ENCODE results near the gene PLA2G4E. TPM values are rescaled to one million over a fixed set of nuclear protein-coding genes. Genes with fewer than 3 reads are reported as not detected.

PLA2G4E gene
- total RNA-seq, 4 donors from 2014 or later = not detected

- H3K4me1 ChIP-seq = peaks cover 17 to 41% of the 10 kb centered on the region in 2 donors
- peak overlapping the region in 2 of 3 donors; percentile 78 for H3K27ac ChIP-seq
Measured at GRCh38 chr15:41950489-41950888, 70.4 kb downstream of the PLA2G4E start.

GRCh38 chr15:41950127-41950483 is 70.7 kb downstream of the PLA2G4E start:
- peak overlapping the region; percentile 57 to 78 (median 78) for H3K27ac ChIP-seq
- intact Hi-C loops (cut with DNase I) = no loop called here

More at GRCh38 chr15:41950489-41950888, 70.4 kb downstream of the PLA2G4E start:
- Histone ChIP-seq H3K36me3 (peaks cover 6 to 9% of the 10 kb centered on the region in 2 donors), H3K9me3 (no peaks in the 10 kb centered on the region), H3K4me3 (replicated peaks in 1 of 3) (no peak overlapping the region), H3K27me3 (no peaks in the 10 kb centered on the region)
- peak in 1 of 2 donors; percentile 22 for DNase-seq
- intact Hi-C loops (cut with DNase I) = no loop called here
- TF ChIP-seq CTCF (IDR thresholded peaks at IDR 0.05) (no peak), POLR2A (IDR thresholded peaks at IDR 0.05) (no peak)
- 61 to 64% methylated on average over 5 of the region's 5 CpGs for WGBS, 2 donors

GRCh38 chr15:41949401-41950126 is 71.3 kb downstream of the PLA2G4E start:
- Histone ChIP-seq H3K36me3 (peaks cover 6 to 9% of the 10 kb centered on the region in 2 donors), H3K9me3 (no peaks in the 10 kb centered on the region), H3K4me1 (peaks cover 18 to 44% of the 10 kb centered on the region in 2 donors), H3K4me3 (replicated peaks in 1 of 3) (no peak overlapping the region), H3K27ac (peak overlapping the region; percentile 57 to 78 (median 78)), H3K27me3 (no peaks in the 10 kb centered on the region)
- intact Hi-C loops (cut with DNase I) = no loop called here
- TF ChIP-seq CTCF (IDR thresholded peaks at IDR 0.05) = no peak
- TF ChIP-seq POLR2A (IDR thresholded peaks at IDR 0.05) = no peak
- peak in 1 of 2 donors; percentile 29 for DNase-seq
- WGBS, 2 donors = 39 to 57% methylated on average over 5 of the region's 5 CpGs

More at GRCh38 chr15:41950127-41950483, 70.7 kb downstream of the PLA2G4E start:
- no peak for TF ChIP-seq CTCF (IDR thresholded peaks at IDR 0.05)
- no peak for TF ChIP-seq POLR2A (IDR thresholded peaks at IDR 0.05)
- no peaks in the 10 kb centered on the region for H3K9me3 ChIP-seq
- H3K4me3 ChIP-seq (replicated peaks in 1 of 3) = no peak overlapping the region
- no peak for DNase-seq
- peaks cover 6 to 9% of the 10 kb centered on the region in 2 donors for H3K36me3 ChIP-seq
- H3K27me3 ChIP-seq = no peaks in the 10 kb centered on the region
- peaks cover 17 to 40% of the 10 kb centered on the region in 2 donors for H3K4me1 ChIP-seq
- 63 to 76% methylated on average over 4 of the region's 4 CpGs for WGBS, 2 donors

- Histone ChIP-seq H3K36me3 (peaks cover 6 to 7% of the 10 kb centered on the region in 2 donors), H3K9me3 (no peaks in the 10 kb centered on the region), H3K27ac (peak overlapping the region in 1 of 3 donors; percentile 37), H3K27me3 (no peaks in the 10 kb centered on the region), H3K4me3 (replicated peaks in 1 of 3) (no peak overlapping the region), H3K4me1 (peaks cover 22 to 55% of the 10 kb centered on the region in 2 donors)
- 73 to 85% methylated on average over 3 of the region's 3 CpGs for WGBS, 2 donors
- intact Hi-C loops (cut with DNase I) = no loop called here
- peak in 1 of 2 donors; percentile 21 for DNase-seq
- no peak for TF ChIP-seq CTCF (IDR thresholded peaks at IDR 0.05)
- no peak for TF ChIP-seq POLR2A (IDR thresholded peaks at IDR 0.05)
Measured at GRCh38 chr15:41948490-41948889, 72.4 kb downstream of the PLA2G4E start.

GRCh38 chr15:41946970-41947369 is 73.9 kb downstream of the PLA2G4E start:
- intact Hi-C loops (cut with DNase I) = no loop called here
- Histone ChIP-seq H3K9me3 (no peaks in the 10 kb centered on the region), H3K36me3 (peaks cover 0 to 2% of the 10 kb centered on the region in 2 donors), H3K27ac (no peak overlapping the region), H3K27me3 (no peaks in the 10 kb centered on the region), H3K4me3 (replicated peaks in 1 of 3) (no peak overlapping the region), H3K4me1 (peaks cover 22 to 54% of the 10 kb centered on the region in 2 donors)
- TF ChIP-seq CTCF (IDR thresholded peaks at IDR 0.05) = no peak
- 80 to 86% methylated on average over 2 of the region's 2 CpGs for WGBS, 2 donors
- DNase-seq = no peak
